Measurements from ENCODE around the gene TLE1. TPM values are rescaled to one million over a fixed set of nuclear protein-coding genes. Genes with fewer than 3 reads are reported as not detected.

The TLE1 gene
- total and polyA plus RNA-seq, 2 of the 4 experiments (the other 2 are of a cell fraction): 36.0 to 51.0 TPM

GRCh38 chr9:81562231-81563019, 126.9 kb downstream of the TLE1 start:
- Histone ChIP-seq H2BK20ac (ENCODE audit: low read depth, low read length) (peak overlapping the region; percentile 79), H2BK15ac (ENCODE audit: low read depth, low read length) (peak overlapping the region; percentile 18; the same call in 2 of the 3 replicates), H4K8ac (ENCODE audit: low read depth in 2 of 2, low read length in 2 of 2) (peak overlapping the region in 1 of 2 experiments; percentile 11; a peak in 2 of 4 replicates), H3K4me1 (ENCODE audit: control insufficient read depth, insufficient read depth, low read length) (peaks cover 32% of the 10 kb centered on the region), H3K79me1 (ENCODE audit: low read depth in 1 of 2, low read length in 2 of 2) (no peaks in the 10 kb centered on the region), H3K9me3 (ENCODE audit: control insufficient read depth, insufficient read depth, low read length) (no peaks in the 10 kb centered on the region), H3K4me2 (ENCODE audit: low read depth, low read length) (no peak overlapping the region), H3K9me1 (ENCODE audit: insufficient read depth, low read length) (peaks cover 25% of the 10 kb centered on the region), H4K91ac (ENCODE audit: insufficient read depth, low read depth, low read length) (0 out of 2 replicates have a peak overlapping the region, but pooled peaks have one; percentile 30), H3K4me3 (ENCODE audit: insufficient read depth, low read depth, low read length) (no peak overlapping the region), H4K20me1 (ENCODE audit: insufficient read depth, low read length) (no peaks in the 10 kb centered on the region), H3K4ac (ENCODE audit: low read depth, low read length) (peak overlapping the region; percentile 34), H2AFZ (replicated peaks; ENCODE audit: low read length, poor library complexity) (no peak overlapping the region), H4K5ac (ENCODE audit: low read depth, low read length) (0 out of 2 replicates have a peak overlapping the region, but pooled peaks have one; percentile 11), H2AK5ac (ENCODE audit: low read depth, low read length) (peak overlapping the region; percentile 74; the same call in 1 of the 2 replicates), H3K56ac (ENCODE audit: extremely low read depth, insufficient read depth, low read length) (no peak overlapping the region), H3K14ac (replicated peaks; ENCODE audit: low read depth, low read length) (no peak overlapping the region; the same call in 1 of the 2 replicates), H3K36me3 (ENCODE audit: control insufficient read depth, insufficient read depth, low read length) (no peaks in the 10 kb centered on the region), H2BK5ac (ENCODE audit: low read depth, low read length, poor library complexity, severe bottlenecking) (no peak overlapping the region), H3K18ac (ENCODE audit: low read depth, low read length) (peak overlapping the region; percentile 73; the same call in 1 of the 2 replicates), H3K23ac (ENCODE audit: low read depth, low read length) (no peak overlapping the region; the same call in 1 of the 2 replicates), H3K27ac (ENCODE audit: insufficient read depth, low read length) (no peak overlapping the region), H3K27me3 (ENCODE audit: control insufficient read depth, insufficient read depth, low read length) (no peaks in the 10 kb centered on the region), H2BK120ac (ENCODE audit: low read depth, low read length) (peak overlapping the region; percentile 57), H2AK9ac (replicated peaks; ENCODE audit: low read depth, low read length, poor library complexity) (no peak overlapping the region), H3K9ac (ENCODE audit: low read depth, low read length) (no peak overlapping the region)
- CTCF ChIA-PET: no interaction called here
- POLR2A ChIA-PET (ENCODE audit: unreplicated experiment): no interaction called here
- dilution Hi-C loops (cut with HindIII; ENCODE audit: low sequenced_read_pairs, unreplicated experiment) (no loop called here), intact Hi-C loops (cut with micrococcal nuclease) (no loop called here), in situ Hi-C loops (cut with MboI; ENCODE audit: low sequenced_read_pairs) (no loop called here)
- 51% methylated on average over 2 of the region's 10 CpGs; no CpG with 5 or more reads in 1 of the 2 experiments for WGBS, 2 experiments (ENCODE audit: extremely low coverage in 2 of 2, insufficient read length in 1 of 2)
- DNase-seq: peak; percentile 82
- BruUV-seq (replicated peaks): no TSS peak
- ATAC-seq (ENCODE audit: low read depth): no peak
- no peak for TF ChIP-seq FOS (IDR thresholded peaks at IDR 0.05; ENCODE audit: low read depth, low read length)
- no peak for TF ChIP-seq SMC3 (IDR thresholded peaks at IDR 0.05; ENCODE audit: low read depth, low read length)
- peak; percentile 57; the same call in 1 of the 2 replicates for TF ChIP-seq CEBPB (IDR thresholded peaks at IDR 0.05; ENCODE audit: low read depth, low read length)
- no peak for TF ChIP-seq USF2 (IDR thresholded peaks at IDR 0.05; ENCODE audit: low read depth, low read length)
- TF ChIP-seq MXI1 (IDR thresholded peaks at IDR 0.05; ENCODE audit: borderline replicate concordance, low read depth, low read length): 0 out of 2 replicates have a peak, but pooled peaks have one; percentile 28
- peak; percentile 59; the same call in 1 of the 2 replicates for TF ChIP-seq BHLHE40 (IDR thresholded peaks at IDR 0.05; ENCODE audit: low read depth, low read length)

Data from IMR-90 (cell line).